ENCODE measurements around the gene MMP24.
A peak's percentile ranks its signal among the peaks of the same experiment; 100 is the strongest.

- no peak for TF ChIP-seq CTCF (IDR thresholded peaks at IDR 0.05)
- no peak for TF ChIP-seq EZH2phosphoT487 (IDR thresholded peaks at IDR 0.05)
- peak; percentile 25 for TF ChIP-seq EZH2 (IDR thresholded peaks at IDR 0.05)
Observed at GRCh38 chr20:35226126-35226883, at the start of gene MMP24.

All from neural progenitor cell (in vitro differentiated cells).